ENCODE data around the gene DIABLO. TPM values are rescaled to one million over a fixed set of nuclear protein-coding genes. Genes with fewer than 3 reads are reported as not detected.

Gene DIABLO
- total RNA-seq, 1 experiment from 2014 or later = 74.6 TPM

DNA sequence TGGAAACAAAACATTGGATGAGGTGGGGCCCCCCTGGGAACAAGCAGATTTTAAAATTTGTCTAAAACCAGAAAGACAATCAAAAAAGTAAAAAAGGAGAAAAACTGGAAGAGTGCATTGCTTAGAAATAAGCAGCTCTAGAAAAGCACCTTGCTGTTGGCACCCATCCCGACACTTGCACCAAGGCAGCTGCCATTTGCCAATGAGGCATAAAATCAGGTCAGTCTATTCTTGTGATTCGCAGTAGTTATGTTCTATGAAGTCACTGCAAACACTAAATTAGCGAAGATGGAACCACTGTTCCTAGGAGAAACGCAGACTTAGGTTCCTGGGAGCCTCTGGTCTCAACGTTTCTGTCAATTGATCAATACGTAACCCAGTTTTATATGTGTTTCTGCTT lies 24.2 kb upstream of the DIABLO start:
- Mint-ChIP-seq H3K27ac (no peak overlapping the region), H3K4me3 (no peak overlapping the region), H3K4me1 (no peaks in the 10 kb centered on the region), H3K36me3 (ENCODE audit: insufficient read depth in 1 of 3, low read depth in 3 of 3) (peaks cover 6 to 23% (median 16%) of the 10 kb centered on the region in 3 experiments; a peak in 6 of 7 replicates), H3K27me3 (ENCODE audit: low read depth) (no peaks in the 10 kb centered on the region), H3K9me3 (no peaks in the 10 kb centered on the region)
- Histone ChIP-seq H3K79me1 (ENCODE audit: insufficient read depth, low read depth, low read length, poor library complexity, severe bottlenecking) (peaks cover 5% of the 10 kb centered on the region), H3K4ac (ENCODE audit: low read depth, low read length) (no peak overlapping the region), H3K23me2 (ENCODE audit: insufficient read length, low read depth, low read length, poor library complexity, severe bottlenecking) (no peaks in the 10 kb centered on the region), H3K9ac (ENCODE audit: extremely low read depth, insufficient read length, low read length) (no peak overlapping the region), H3K18ac (ENCODE audit: insufficient read length, low read depth, low read length) (no peak overlapping the region), H2BK120ac (ENCODE audit: low read depth, low read length, poor library complexity, severe bottlenecking) (no peak overlapping the region), H3K4me1 (ENCODE audit: insufficient read depth, low read length) (no peaks in the 10 kb centered on the region), H3K79me2 (ENCODE audit: insufficient read depth, low read length) (no peaks in the 10 kb centered on the region), H2BK12ac (ENCODE audit: insufficient read length, low read depth, low read length) (no peak overlapping the region), H3K4me2 (ENCODE audit: insufficient read depth, insufficient read length, low read length) (no peak overlapping the region), H3K14ac (ENCODE audit: insufficient read depth, low read length) (no peak overlapping the region), H4K5ac (ENCODE audit: insufficient read length, low read depth, low read length) (no peak overlapping the region), H4K8ac (replicated peaks; ENCODE audit: insufficient read length, low read depth, low read length) (no peak overlapping the region), H4K91ac (ENCODE audit: insufficient read length, low read depth, low read length) (no peak overlapping the region), H4K20me1 (ENCODE audit: control insufficient read depth, insufficient read depth, insufficient read length) (no peaks in the 10 kb centered on the region), H2AFZ (ENCODE audit: low read length) (no peak overlapping the region), H3K9me3 (ENCODE audit: control insufficient read depth, low read depth, low read length) (no peaks in the 10 kb centered on the region), H3T11ph (ENCODE audit: low read length) (no peak overlapping the region), H3K27me3 (ENCODE audit: insufficient read depth, low read length) (no peaks in the 10 kb centered on the region), H2AK5ac (ENCODE audit: insufficient read length, low read length) (no peak overlapping the region), H3K56ac (ENCODE audit: insufficient read length, low read depth, low read length) (no peak overlapping the region), H2BK20ac (ENCODE audit: low read depth, low read length, poor library complexity, severe bottlenecking) (no peak overlapping the region), H3K27ac (ENCODE audit: insufficient read length, low read depth, low read length) (no peak overlapping the region), H2BK5ac (ENCODE audit: insufficient read length, low read length) (no peak overlapping the region), H3K23ac (ENCODE audit: insufficient read length, low read depth, low read length) (no peak overlapping the region), H2BK15ac (ENCODE audit: low read depth, low read length) (no peak overlapping the region)
- no peak for DNase-seq
- WGBS (ENCODE audit: extremely low coverage, insufficient read length, low lambda C conversion rate) = no CpG with 5 or more reads among the region's 6 CpGs
- TF ChIP-seq, protein P1, sequence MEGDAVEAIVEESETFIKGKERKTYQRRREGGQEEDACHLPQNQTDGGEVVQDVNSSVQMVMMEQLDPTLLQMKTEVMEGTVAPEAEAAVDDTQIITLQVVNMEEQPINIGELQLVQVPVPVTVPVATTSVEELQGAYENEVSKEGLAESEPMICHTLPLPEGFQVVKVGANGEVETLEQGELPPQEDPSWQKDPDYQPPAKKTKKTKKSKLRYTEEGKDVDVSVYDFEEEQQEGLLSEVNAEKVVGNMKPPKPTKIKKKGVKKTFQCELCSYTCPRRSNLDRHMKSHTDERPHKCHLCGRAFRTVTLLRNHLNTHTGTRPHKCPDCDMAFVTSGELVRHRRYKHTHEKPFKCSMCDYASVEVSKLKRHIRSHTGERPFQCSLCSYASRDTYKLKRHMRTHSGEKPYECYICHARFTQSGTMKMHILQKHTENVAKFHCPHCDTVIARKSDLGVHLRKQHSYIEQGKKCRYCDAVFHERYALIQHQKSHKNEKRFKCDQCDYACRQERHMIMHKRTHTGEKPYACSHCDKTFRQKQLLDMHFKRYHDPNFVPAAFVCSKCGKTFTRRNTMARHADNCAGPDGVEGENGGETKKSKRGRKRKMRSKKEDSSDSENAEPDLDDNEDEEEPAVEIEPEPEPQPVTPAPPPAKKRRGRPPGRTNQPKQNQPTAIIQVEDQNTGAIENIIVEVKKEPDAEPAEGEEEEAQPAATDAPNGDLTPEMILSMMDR (conservative IDR thresholded peaks at IDR 0.05) = no peak
